ENCODE results near the gene COL24A1.

The COL24A1 gene

GRCh38 chr1:86156566-86157455, at the start of gene COL24A1:
COL24A1 (minus strand) TSS chr1:86156772; CDS start chr1:86156396, 376 bp downstream.
- DNase-seq, result no peak

GRCh38 chr1:86205741-86206140, 49.2 kb upstream of the COL24A1 start:
- DNase-seq, result no peak

DNA sequence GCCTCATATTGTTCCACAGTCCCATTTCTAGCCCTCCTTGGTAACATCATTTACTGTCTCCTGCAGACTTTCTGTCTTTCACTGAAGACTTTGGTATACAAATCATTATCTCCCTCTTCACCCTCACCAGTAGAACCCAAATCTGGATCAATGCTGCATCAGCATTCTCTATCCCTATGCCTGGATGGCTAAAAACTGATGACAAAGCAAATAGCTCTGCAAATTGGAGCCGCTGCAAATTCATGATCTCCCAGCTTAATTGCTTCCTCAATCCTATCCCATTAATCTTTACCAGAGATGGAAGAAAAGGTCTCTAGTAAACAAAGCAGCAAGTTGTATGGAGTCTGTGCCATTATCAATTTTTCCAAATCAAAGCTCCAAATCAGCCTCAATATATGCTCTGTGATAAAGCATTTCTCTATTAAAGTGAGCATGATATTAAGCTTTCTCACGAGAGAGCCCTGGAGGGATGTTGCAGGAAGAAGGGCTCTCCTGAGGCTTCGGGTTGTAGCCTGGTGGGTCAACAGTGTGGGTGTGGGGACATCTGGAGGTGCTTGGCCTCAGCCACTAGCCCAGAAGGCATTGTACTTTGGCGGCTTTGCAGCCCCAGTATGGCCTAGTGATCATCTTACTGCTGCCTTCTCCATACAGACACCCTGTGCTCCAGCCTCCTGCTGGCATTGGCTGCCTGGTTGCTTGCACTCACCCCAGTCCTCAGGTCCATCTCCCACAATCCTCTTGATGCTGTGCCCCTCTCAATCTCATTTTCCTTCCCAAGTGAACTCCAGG, 46.2 kb upstream of the COL24A1 start:
- no peak for DNase-seq

- no peak for DNase-seq
Measured at GRCh38 chr1:86201311-86201710, 44.7 kb upstream of the COL24A1 start.

GRCh38 chr1:86200901-86201300, 44.3 kb upstream of the COL24A1 start:
- no peak for DNase-seq

- no peak for DNase-seq
Measured at GRCh38 chr1:86197206-86197855, 40.8 kb upstream of the COL24A1 start.

- no peak for DNase-seq
Measured at GRCh38 chr1:86195281-86195680, 38.7 kb upstream of the COL24A1 start.

DNA sequence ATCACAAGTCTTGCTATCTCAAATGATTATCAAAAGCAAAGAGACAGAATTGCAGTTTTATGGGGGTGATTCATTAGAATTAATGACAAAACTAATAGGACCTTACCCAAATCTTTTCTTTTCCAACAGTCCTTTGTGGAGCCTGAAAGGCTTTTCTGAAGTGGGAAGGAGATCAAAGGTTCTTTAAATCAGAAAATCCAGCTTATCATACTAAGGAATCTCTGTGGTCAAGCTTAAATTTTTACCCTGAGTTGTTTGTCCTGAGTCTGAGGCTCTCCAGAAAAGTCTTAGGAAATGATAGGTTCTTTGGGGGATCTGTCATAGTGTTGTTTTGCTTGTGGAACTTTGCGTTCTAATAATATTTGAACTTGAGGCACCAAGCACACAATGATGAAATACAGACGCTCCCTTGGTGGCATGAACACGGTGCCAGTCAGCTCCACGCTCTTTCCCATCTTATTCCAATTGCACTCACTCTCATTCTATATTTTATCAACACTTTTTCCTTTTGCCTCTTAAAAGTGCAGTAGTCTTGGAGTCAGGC, 38.0 kb upstream of the COL24A1 start:
- DNase-seq, result no peak

DNA sequence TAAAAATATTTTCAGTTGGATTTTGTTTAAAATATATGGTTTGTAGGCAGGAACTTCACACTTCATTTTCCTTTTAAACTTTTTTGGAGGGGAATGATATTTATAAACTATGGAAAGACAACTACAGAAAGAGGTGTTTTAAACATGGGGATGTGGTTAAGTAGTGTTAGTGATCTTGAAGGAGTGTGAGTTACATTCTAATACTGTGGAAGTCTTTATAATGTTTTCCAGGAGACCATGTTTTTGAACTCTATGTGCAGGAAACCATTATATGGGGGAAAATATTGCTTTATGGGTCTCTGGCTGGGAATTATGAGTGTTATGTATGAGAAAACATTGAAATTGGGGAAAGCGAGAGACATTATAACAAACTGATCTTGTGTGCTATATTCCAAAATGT, 35.8 kb upstream of the COL24A1 start:
- DNase-seq, result no peak

- no peak for DNase-seq
Measured at GRCh38 chr1:86191958-86192357, 35.4 kb upstream of the COL24A1 start.

- no peak for DNase-seq
Measured at GRCh38 chr1:86190873-86191272, 34.3 kb upstream of the COL24A1 start.

DNA sequence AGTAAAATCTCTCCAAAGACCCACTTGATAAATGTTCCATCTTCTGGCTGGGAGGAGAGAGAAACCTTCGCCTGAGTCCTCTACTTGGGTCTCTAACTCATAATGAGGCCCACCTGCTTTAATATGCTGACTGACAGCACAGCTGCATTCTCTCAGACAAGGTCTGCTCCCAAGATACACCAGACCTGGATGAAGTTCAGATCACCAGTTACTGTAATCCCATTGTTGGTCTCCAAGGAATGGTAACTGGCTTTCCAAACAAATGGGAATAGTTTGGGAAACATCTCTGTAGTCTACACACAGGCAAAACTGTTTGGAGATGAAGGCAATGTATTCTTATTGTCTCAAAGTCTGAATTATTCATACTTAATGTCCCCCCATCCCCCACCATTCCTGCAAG, 27.9 kb upstream of the COL24A1 start:
- no peak for DNase-seq

GRCh38 chr1:86183810-86184209, 27.2 kb upstream of the COL24A1 start:
- DNase-seq, result no peak

DNA sequence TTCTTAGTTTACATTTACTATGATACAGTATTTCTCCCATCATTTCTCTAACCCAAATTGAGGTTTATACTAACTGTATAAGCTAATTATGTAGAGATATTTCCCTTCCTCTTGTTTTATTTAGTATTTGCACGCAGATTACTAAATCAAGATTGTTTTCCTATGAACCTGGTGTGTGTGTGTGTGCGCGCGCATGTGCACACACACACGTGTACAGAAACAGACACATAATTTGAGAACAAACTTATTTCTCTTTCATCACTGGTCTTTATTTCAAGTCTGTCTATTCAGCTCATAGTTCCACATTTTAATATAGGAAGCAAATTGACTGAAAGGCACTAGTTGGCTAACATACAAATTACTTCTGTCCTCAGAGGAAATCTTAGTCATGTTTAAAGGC, 19.7 kb upstream of the COL24A1 start:
- DNase-seq, result no peak

DNA sequence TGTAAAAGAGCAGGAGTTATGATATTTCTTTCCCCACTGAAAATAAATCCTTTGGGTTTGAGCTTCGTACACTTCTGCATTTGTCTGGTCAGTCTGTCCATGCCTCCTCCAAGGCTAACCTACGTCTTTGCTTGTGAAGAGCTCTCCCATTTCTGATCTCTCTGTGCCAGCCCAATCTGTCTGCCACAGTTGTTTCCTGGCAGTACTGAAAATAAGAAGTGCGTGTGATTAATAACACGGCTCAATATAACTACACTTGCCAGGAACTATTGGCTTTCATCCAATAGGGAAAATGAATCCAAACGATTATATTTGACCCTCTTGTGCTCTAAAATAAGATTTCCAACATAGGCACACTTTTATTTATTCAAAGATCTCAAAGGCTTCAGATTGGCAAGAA, 19.2 kb upstream of the COL24A1 start:
- DNase-seq, result no peak

DNA sequence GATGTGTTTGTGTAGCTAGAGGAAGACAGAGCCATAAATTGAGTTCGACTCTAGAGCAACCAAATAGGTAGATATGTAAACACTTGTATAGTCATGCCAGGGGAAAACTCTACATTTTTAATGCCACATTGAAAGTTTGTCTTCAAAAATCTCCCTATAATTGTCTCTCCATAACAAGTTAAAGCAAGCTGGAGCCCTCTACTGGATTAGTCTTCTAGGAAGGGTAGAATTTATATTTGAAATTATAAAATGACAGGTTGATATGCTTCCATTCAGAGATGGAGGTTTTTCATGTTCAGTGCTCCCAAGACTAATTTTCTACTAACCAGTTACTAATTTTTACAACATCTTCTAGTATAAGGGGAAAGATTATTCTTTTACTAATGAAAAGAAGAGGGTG, 13.1 kb upstream of the COL24A1 start:
- no peak for DNase-seq

- no peak for DNase-seq
Measured at GRCh38 chr1:86159800-86160199, 3.2 kb upstream of the COL24A1 start.

- DNase-seq, result no peak
Measured at GRCh38 chr1:86155807-86156565, 586 bp downstream of the COL24A1 start.

DNA sequence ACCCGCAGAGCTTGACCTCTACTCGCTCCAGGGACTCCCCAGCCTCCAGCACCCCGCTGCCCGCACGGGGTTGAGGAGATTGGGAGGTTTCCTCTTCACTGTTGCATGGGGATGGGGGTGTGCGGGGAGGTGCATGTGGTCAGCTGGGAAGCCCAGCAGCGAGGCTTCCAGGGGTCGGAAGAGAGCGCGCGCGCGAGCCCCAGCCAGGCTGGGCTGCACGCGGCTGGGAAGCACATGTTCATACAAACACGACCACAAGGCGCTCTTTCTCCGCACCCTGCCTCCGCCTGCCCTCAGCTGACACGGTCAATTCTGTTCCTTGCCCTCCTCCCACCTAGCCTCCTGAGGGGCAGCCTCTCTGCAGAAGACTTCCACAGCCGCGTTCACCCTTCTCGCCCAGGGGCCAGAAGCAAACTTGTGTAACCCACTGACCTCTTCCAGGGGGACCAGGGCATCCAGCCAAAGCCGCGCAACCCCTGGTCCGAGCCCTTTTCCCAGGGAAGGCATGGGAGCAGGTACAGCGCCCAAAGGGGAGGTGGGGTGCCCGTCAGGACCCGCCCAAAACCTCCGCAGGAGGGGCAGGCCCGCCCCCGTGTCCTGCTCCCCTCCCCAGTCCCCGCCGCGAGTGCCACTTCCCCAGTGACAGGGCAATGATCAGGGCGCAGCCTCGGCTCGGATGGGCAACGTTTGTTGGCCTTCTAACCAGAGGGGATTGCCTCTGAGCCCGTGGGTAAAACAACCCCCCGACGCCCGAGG, 1.3 kb downstream of the COL24A1 start:
- DNase-seq, result no peak

- no peak for DNase-seq
Measured at GRCh38 chr1:86154571-86155050, 2.0 kb downstream of the COL24A1 start.

GRCh38 chr1:86153836-86154235, 2.7 kb downstream of the COL24A1 start:
- no peak for DNase-seq

DNA sequence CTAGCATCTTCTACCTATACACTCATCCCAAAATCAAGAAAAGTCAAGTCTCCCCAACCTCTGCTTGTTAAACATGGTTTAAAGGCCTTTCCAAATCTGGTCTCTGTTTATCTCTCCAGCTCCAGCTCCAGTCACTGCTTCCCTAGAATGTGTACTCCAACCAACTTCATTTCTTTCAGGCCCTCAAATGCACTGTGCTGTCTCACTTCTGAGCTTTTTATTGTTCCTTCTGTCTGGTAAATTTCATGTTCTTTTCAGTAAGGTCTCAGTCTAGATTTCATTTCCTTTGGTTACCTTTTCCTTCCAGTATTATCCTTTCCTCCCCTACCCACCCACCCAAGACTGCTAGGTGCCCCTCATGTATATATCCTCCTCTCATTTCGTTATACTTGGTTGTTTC, 3.7 kb downstream of the COL24A1 start:
- no peak for DNase-seq
